GM10847 (cell line): Measurements from ENCODE around the gene PRR33.

Source experiments
- POLR2A ChIP-seq: IDR thresholded peaks from 2 replicates; pipeline ENCODE4 v1.6.1; 2011; ENCODE audit not compliant: insufficient read length; ENCODE audit errors: extremely low read depth

PRR33 gene

GRCh38 chr11:1922481-1923081 lies 30.9 kb upstream of the PRR33 start:
- TF ChIP-seq POLR2A, result no peak

- TF ChIP-seq POLR2A, result no peak
These were observed 30.0 kb upstream of the PRR33 start for GRCh38 chr11:1921574-1922141.

- no peak for TF ChIP-seq POLR2A
These were observed 29.3 kb upstream of the PRR33 start for GRCh38 chr11:1920909-1921573.

- TF ChIP-seq POLR2A, result no peak
These were observed 28.6 kb upstream of the PRR33 start for GRCh38 chr11:1920128-1920908.

- no peak for TF ChIP-seq POLR2A
These were observed 27.9 kb upstream of the PRR33 start, which contains the start of gene TNNT3 for GRCh38 chr11:1919391-1920127. TSS of gene TNNT3 (plus strand) at chr11:1919703. CDS start at chr11:1922875, 3,172 bp downstream.

- TF ChIP-seq POLR2A, result no peak
These were observed 27.0 kb upstream of the PRR33 start for GRCh38 chr11:1918436-1919315.

GRCh38 chr11:1917523-1918435 lies 26.1 kb upstream of the PRR33 start:
- no peak for TF ChIP-seq POLR2A

- no peak for TF ChIP-seq POLR2A
These were observed 25.4 kb upstream of the PRR33 start for GRCh38 chr11:1916986-1917522.

- TF ChIP-seq POLR2A, result no peak
These were observed 24.7 kb upstream of the PRR33 start for GRCh38 chr11:1916132-1916985.

- TF ChIP-seq POLR2A, result no peak
These were observed 24.1 kb upstream of the PRR33 start for GRCh38 chr11:1915795-1916131.

GRCh38 chr11:1913271-1914060 lies 21.8 kb upstream of the PRR33 start:
- TF ChIP-seq POLR2A, result no peak
